K562 (cell line): ENCODE results near the gene TNNT1. TPM values are rescaled to one million over a fixed set of nuclear protein-coding genes. Genes with fewer than 3 reads are reported as not detected.

ENCODE experiments used
- BACH1 ChIP-seq: fragments of 200-800 bp; sonication (Bioruptor generic); IDR thresholded peaks from 2 replicates; pipeline ENCODE4 v1.6.1; 2016; ENCODE audit warnings: missing genetic modification characterization, missing compliant biosample characterization
- BRCA1 ChIP-seq, 2 experiments: fragments of 450-650 bp in 1 of 2; sonication (generic) in 1 of 2; formaldehyde crosslinking in 1 of 2; IDR thresholded peaks; 2 replicates each; pipeline versions ENCODE4 v1.5.0 to v1.6.1; 2017 to 2020; ENCODE audit warnings: mild to moderate bottlenecking in 1 of 2, missing genetic modification reagents in 1 of 2
- CREB1 ChIP-seq, 2 experiments: sonication (generic) in 1 of 2; formaldehyde crosslinking in 1 of 2; IDR thresholded peaks; 2 replicates each; pipeline versions ENCODE4 v1.6.1 to v1.8.0; 2012 to 2022; ENCODE audit warnings: inconsistent platforms in 1 of 2, mild to moderate bottlenecking in 1 of 2, missing genetic modification reagents in 1 of 2, moderate library complexity in 1 of 2
- ELF2 ChIP-seq: fragments of 250-450 bp; sonication (Bioruptor Pico); IDR thresholded peaks from 2 replicates; pipeline ENCODE4 v1.5.0; 2021; ENCODE audit warnings: mild to moderate bottlenecking
- GTF2E2 ChIP-seq: fragments of 200-800 bp; sonication (Bioruptor generic); IDR thresholded peaks from 2 replicates; pipeline ENCODE4 v1.6.1; 2016; ENCODE audit warnings: missing genetic modification characterization, missing compliant biosample characterization
- HDGF ChIP-seq: fragments of 450-650 bp; IDR thresholded peaks from 2 replicates; pipeline ENCODE4 v1.6.1; 2016
- JUND ChIP-seq, 2 experiments: IDR thresholded peaks; 2 replicates in 1 of 2; 3 replicates in 1 of 2; pipeline ENCODE4 v1.6.1; 2011; ENCODE audit warnings: borderline replicate concordance in 2 of 2, low read depth in 2 of 2, low read length in 2 of 2, improper control_type of control experiment in 1 of 2, missing biosample characterization in 1 of 2, missing genetic modification characterization in 1 of 2, missing genetic modification reagents in 1 of 2
- KDM4B ChIP-seq, 2 experiments: fragments of 450-650 bp in 1 of 2; sonication (generic) in 1 of 2; IDR thresholded peaks; 2 replicates each; pipeline ENCODE4 v1.6.1; 2016 to 2017; ENCODE audit warnings: borderline replicate concordance in 2 of 2, antibody characterized with exemption in 1 of 2, low read depth in 1 of 2, mild to moderate bottlenecking in 1 of 2
- MYBL2 ChIP-seq, 2 experiments: fragments of 450-650 bp in 1 of 2; sonication (generic) in 1 of 2; formaldehyde crosslinking in 1 of 2; IDR thresholded peaks; 2 replicates each; pipeline versions ENCODE4 v1.6.1 to v1.8.1; 2017 to 2022; ENCODE audit warnings: borderline replicate concordance in 1 of 2, inconsistent platforms in 1 of 2, low read depth in 1 of 2, mild to moderate bottlenecking in 1 of 2, missing genetic modification reagents in 1 of 2, moderate library complexity in 1 of 2
- POU5F1 ChIP-seq: fragments of 150-350 bp; IDR thresholded peaks from 2 replicates; pipeline ENCODE4 v1.6.1; 2014; ENCODE audit warnings: borderline replicate concordance, low read length, low read depth, mild to moderate bottlenecking; ENCODE audit not compliant: partially characterized antibody
- RBM34 ChIP-seq: fragments of 200-400 bp; formaldehyde crosslinking; IDR thresholded peaks from 2 replicates; pipeline ENCODE4 v1.6.1; 2018; ENCODE audit warnings: low read length, borderline replicate concordance; ENCODE audit not compliant: insufficient read depth
- SOX6 ChIP-seq: fragments of 450-650 bp; IDR thresholded peaks from 2 replicates; pipeline ENCODE4 v1.6.1; 2014; ENCODE audit warnings: mild to moderate bottlenecking
- ZFP30 ChIP-seq: fragments of 250-450 bp; sonication (Bioruptor Pico); IDR thresholded peaks from 2 replicates; pipeline ENCODE4 v1.8.0; 2022; ENCODE audit warnings: moderate library complexity, mild to moderate bottlenecking, inconsistent platforms, borderline replicate concordance
- ZNF316 ChIP-seq: fragments of 450-650 bp; IDR thresholded peaks from 2 replicates; pipeline ENCODE4 v1.6.1; 2016
- ZNF76 ChIP-seq: fragments of 250-450 bp; sonication (Bioruptor Pico); IDR thresholded peaks from 2 replicates; pipeline ENCODE4 v1.4.0; 2020; ENCODE audit warnings: mild to moderate bottlenecking, moderate library complexity, borderline replicate concordance
- polyA plus RNA-seq, 8 experiments: library from polyadenylated mRNA; depleted of rRNA in 4 of 8; stranded (reverse) in 5 of 8; unstranded in 3 of 8; fragments of >200 nt; fragmentation: Nextera tagmentation in 2 of 8; fragmentation: Illumina TruSeq in 1 of 8; extraction: Ambion mirVana in 2 of 8; extraction: Trizol in 1 of 8; gene quantifications; 2 replicates each; pipeline versions ENCODE4 v1.2.1 to v1.2.3, GENCODE V29; 2011 to 2014; ENCODE audit warnings: inconsistent platforms in 1 of 8, missing spikeins in 1 of 8
- total RNA-seq, 7 experiments: library from RNA; depleted of rRNA in 6 of 7; stranded (reverse); fragments of >200 nt in 6 of 7; fragmentation: Illumina TruSeq in 2 of 7; extraction: Trizol in 2 of 7; gene quantifications; 2 replicates each; pipeline versions ENCODE4 v1.2.1 to v1.2.3, GENCODE V29; 2011 to 2021; ENCODE audit warnings: low replicate concordance in 1 of 7
- TF ChIP-seq, protein P1 (sequence below): fragments of 250-450 bp; sonication (Bioruptor Pico); IDR thresholded peaks from 2 replicates; pipeline ENCODE4 v1.4.0; 2020; ENCODE audit warnings: borderline replicate concordance
- TF ChIP-seq, protein P2 (sequence below): fragments of 450-650 bp; IDR thresholded peaks from 2 replicates; pipeline ENCODE4 v1.6.1; 2018; ENCODE audit warnings: mild to moderate bottlenecking, low read depth; ENCODE audit not compliant: partially characterized antibody
- TF ChIP-seq, protein P3 (sequence below): fragments of 450-650 bp; formaldehyde crosslinking; IDR thresholded peaks from 2 replicates; pipeline ENCODE4 v1.4.0; 2020; ENCODE audit warnings: mild to moderate bottlenecking, mixed read lengths
- TF ChIP-seq, protein P4 (sequence below), 2 experiments: fragments of 450-650 bp in 1 of 2; sonication (generic) in 1 of 2; formaldehyde crosslinking in 1 of 2; IDR thresholded peaks in 1 of 2; conservative IDR thresholded peaks in 1 of 2; 2 replicates each; pipeline versions ENCODE4 v1.6.1 to v1.8.1; 2016 to 2023; ENCODE audit warnings: mild to moderate bottlenecking in 2 of 2, moderate library complexity in 2 of 2, inconsistent platforms in 1 of 2, missing genetic modification reagents in 1 of 2

The TNNT1 gene
- total and polyA plus RNA-seq, 9 of the 15 experiments (the other 6 are each of a cell fraction or from before 2014, with no cell fraction given) = 31.8 to 390 (median 227) TPM

DNA sequence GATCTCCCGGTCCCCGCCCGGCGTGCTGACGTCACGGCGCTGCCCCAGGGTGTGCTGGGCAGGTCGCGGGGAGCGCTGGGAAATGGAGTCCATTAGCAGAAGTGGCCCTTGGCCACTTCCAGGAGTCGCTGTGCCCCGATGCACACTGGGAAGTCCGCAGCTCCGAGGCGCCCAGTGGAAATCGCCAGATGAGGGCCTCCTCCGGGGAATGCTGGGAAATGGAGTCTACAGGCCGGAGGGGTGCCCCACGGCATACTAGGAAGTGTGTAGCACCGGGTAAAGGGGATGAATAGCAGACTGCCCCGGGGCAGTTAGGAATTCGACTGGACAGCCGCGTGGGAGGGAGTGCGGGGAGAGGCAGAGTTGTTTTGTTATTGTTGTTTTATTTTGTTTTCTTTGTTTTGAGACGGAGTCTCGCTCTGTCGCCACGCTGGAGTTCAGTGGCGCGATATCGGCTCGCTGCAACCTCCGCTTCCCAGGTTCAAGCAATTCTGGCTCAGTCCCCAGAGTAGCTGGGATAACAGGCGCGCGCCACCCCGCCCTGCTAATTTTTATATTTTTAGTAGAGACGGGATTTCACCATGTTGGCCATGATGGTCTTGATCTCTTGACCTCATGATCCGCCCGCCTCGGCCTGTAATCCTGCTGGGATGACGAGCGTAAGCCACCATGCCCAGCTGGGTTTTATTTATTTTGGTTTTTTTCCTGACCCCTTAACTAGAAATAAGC, 31.2 kb downstream of the TNNT1 start (continued):
- TF ChIP-seq, protein P1, sequence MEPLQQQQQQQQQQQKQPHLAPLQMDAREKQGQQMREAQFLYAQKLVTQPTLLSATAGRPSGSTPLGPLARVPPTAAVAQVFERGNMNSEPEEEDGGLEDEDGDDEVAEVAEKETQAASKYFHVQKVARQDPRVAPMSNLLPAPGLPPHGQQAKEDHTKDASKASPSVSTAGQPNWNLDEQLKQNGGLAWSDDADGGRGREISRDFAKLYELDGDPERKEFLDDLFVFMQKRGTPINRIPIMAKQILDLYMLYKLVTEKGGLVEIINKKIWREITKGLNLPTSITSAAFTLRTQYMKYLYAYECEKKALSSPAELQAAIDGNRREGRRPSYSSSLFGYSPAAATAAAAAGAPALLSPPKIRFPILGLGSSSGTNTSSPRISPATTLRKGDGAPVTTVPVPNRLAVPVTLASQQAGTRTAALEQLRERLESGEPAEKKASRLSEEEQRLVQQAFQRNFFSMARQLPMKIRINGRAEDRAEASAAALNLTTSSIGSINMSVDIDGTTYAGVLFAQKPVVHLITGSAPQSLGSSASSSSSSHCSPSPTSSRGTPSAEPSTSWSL = no peak; the same call in 1 of the 2 replicates
- TF ChIP-seq BACH1 (tag) = no peak
- no peak for TF ChIP-seq ZNF316
- no peak for TF ChIP-seq SOX6
- TF ChIP-seq BRCA1 (IDR thresholded peaks at IDR 0.05) = no peak
- no peak for TF ChIP-seq BRCA1 (CRISPR knock-in tag; IDR thresholded peaks at IDR 0.05)
- peak; percentile 71 for TF ChIP-seq JUND (IDR thresholded peaks at IDR 0.05; ENCODE audit: borderline replicate concordance, low read depth, low read length)
- peak; percentile 24; the same call in 1 of the 3 replicates for TF ChIP-seq JUND (tag; IDR thresholded peaks at IDR 0.05; ENCODE audit: borderline replicate concordance, low read depth, low read length)
- no peak; a peak in 1 of 4 replicates for TF ChIP-seq KDM4B (IDR thresholded peaks at IDR 0.05; ENCODE audit: borderline replicate concordance in 2 of 2, low read depth in 1 of 2)
- TF ChIP-seq ZFP30 (CRISPR knock-in tag) = no peak
- TF ChIP-seq, protein P2, sequence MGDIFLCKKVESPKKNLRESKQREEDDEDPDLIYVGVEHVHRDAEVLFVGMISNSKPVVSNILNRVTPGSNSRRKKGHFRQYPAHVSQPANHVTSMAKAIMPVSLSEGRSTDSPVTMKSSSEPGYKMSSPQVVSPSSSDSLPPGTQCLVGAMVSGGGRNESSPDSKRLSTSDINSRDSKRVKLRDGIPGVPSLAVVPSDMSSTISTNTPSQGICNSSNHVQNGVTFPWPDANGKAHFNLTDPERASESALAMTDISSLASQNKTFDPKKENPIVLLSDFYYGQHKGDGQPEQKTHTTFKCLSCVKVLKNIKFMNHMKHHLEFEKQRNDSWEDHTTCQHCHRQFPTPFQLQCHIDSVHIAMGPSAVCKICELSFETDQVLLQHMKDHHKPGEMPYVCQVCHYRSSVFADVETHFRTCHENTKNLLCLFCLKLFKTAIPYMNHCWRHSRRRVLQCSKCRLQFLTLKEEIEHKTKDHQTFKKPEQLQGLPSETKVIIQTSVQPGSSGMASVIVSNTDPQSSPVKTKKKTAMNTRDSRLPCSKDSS = no peak
- TF ChIP-seq, protein P3, sequence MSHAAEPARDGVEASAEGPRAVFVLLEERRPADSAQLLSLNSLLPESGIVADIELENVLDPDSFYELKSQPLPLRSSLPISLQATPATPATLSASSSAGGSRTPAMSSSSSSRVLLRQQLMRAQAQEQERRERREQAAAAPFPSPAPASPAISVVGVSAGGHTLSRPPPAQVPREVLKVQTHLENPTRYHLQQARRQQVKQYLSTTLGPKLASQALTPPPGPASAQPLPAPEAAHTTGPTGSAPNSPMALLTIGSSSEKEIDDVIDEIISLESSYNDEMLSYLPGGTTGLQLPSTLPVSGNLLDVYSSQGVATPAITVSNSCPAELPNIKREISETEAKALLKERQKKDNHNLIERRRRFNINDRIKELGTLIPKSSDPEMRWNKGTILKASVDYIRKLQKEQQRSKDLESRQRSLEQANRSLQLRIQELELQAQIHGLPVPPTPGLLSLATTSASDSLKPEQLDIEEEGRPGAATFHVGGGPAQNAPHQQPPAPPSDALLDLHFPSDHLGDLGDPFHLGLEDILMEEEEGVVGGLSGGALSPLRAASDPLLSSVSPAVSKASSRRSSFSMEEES (CRISPR knock-in tag) = no peak
- peak; percentile 56; the same call in 1 of the 2 replicates for TF ChIP-seq HDGF
- TF ChIP-seq CREB1 (IDR thresholded peaks at IDR 0.05) = peak; percentile 92
- TF ChIP-seq CREB1 (CRISPR knock-in tag; IDR thresholded peaks at IDR 0.05) = peak; percentile 93
- peak; percentile 78; the same call in 1 of the 2 replicates for TF ChIP-seq ELF2 (CRISPR knock-in tag)
- 0 out of 2 replicates have a peak, but pooled peaks have one; percentile 36 for TF ChIP-seq ZNF76 (CRISPR knock-in tag)
- no peak; the same call in 1 of the 2 replicates for TF ChIP-seq GTF2E2
- peak; percentile 73 for TF ChIP-seq POU5F1
- TF ChIP-seq MYBL2 (IDR thresholded peaks at IDR 0.05; ENCODE audit: low read depth) = no peak
- TF ChIP-seq MYBL2 (CRISPR knock-in tag; IDR thresholded peaks at IDR 0.05; ENCODE audit: borderline replicate concordance) = no peak
- TF ChIP-seq, protein P4, sequence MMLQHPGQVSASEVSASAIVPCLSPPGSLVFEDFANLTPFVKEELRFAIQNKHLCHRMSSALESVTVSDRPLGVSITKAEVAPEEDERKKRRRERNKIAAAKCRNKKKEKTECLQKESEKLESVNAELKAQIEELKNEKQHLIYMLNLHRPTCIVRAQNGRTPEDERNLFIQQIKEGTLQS (IDR thresholded peaks at IDR 0.05) = peak; percentile 58
- TF ChIP-seq, protein P4 (CRISPR knock-in tag; conservative IDR thresholded peaks at IDR 0.05) = peak; percentile 74; the same call in 1 of the 2 replicates
- TF ChIP-seq RBM34 = no peak
